Activated CD8-positive, alpha-beta memory T cell treated with anti-CD3 and anti-CD28 coated beads, Interleukin-2, amount 50 U/mL, for 1 hour (primary cell): ENCODE data around the gene CHST9.

Experiments
- DNase-seq: peaks from one replicate; pipeline ENCODE4 v3.0.0-alpha.2; 2020; ENCODE audit errors: extremely low read depth

CHST9 gene

DNA sequence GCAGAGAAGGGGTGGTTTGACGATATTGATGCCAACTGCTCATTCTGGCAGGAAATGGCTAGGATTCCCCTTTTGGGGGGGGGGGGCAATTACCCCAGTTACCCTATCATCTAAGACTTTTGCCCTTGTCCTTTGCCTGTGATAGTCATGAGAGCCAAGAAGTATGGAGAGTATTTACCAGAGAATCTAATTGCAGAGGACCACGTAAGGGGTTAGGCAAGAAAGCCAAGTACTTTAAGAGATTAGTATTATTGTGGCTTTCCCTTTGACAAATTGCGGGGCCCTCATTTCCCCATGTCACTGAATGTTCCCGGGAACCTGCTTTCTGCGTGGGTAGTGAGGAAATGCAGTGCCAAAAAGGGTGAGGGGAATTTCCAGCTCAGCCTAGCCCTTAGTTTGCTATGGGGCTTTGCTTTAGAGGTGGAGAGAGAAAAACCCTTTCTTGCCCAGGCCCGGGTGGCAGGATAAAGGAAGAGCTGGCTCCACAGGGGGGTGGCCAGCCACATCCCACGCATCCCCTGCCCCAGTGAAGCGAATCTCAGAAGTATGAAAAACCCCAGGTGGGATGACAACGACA is 321.1 kb downstream of the CHST9 start:
- no peak for DNase-seq

- no peak for DNase-seq
These were observed 321.8 kb downstream of the CHST9 start for GRCh38 chr18:26863122-26863879.

DNA sequence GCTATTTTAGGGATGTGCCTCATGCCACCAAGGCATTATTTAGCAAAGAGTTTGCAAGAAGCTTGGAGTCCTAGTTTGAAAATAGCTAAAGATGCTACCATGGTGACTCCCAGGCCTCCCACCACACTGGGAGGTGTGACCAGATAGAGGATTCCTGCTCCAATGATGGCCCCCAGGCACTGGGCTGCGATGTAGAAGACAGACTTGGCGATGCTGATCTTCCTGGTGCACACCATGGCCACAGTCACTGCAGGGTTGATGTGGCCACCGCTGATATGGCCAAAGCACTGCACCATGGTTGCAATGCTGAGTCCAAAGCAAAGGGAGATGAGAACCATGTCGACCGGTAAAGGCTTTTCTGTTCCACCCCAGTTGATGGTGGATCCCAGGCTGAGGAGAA is 323.0 kb downstream of the CHST9 start:
- no peak for DNase-seq
